ENCODE data around the gene LST1. TPM values are rescaled to one million over a fixed set of nuclear protein-coding genes. Genes with fewer than 3 reads are reported as not detected.

Gene LST1
- total and polyA plus RNA-seq, 2 of the 8 experiments (the other 6 are each of a cell fraction or from before 2014, with no cell fraction given): not detected

GRCh38 chr6:31632279-31632946, 46.3 kb downstream of the LST1 start:
- CTCF ChIA-PET (ENCODE audit: partially characterized antibody): no interaction called here
- TF ChIP-seq BACH1 (IDR thresholded peaks at IDR 0.05; ENCODE audit: low read length): no peak
- no peak for TF ChIP-seq EZH2 (IDR thresholded peaks at IDR 0.05; ENCODE audit: low read depth, low read length, severe bottlenecking)
- TF ChIP-seq BRCA1 (IDR thresholded peaks at IDR 0.05; ENCODE audit: low read depth, low read length): no peak
- peak; percentile 69 for TF ChIP-seq POLR2AphosphoS5 (IDR thresholded peaks at IDR 0.05; ENCODE audit: low read depth, low read length)
- TF ChIP-seq POLR2A (IDR thresholded peaks at IDR 0.05; ENCODE audit: control extremely low read depth in 1 of 2, low read depth in 2 of 2, low read length in 2 of 2): peak in 1 of 2 experiments; percentile 42; a peak in 1 of 3 replicates
- no peak for TF ChIP-seq KDM1A (IDR thresholded peaks at IDR 0.05; ENCODE audit: borderline replicate concordance, low read length)
- Histone ChIP-seq H3K79me2 (ENCODE audit: control insufficient read depth in 1 of 2, insufficient read depth in 2 of 2, low read length in 2 of 2) (no peaks in the 10 kb centered on the region; a peak in 1 of 4 replicates), H3K4me1 (replicated peaks in 1 of 4; ENCODE audit: control insufficient read depth in 3 of 4, insufficient read depth in 4 of 4, low read length in 3 of 4) (no peaks in the 10 kb centered on the region), H3K18ac (ENCODE audit: extremely low read depth, low read length) (no peak overlapping the region), H4K5ac (ENCODE audit: insufficient read length, low read depth, low read length) (no peak overlapping the region), H2AFZ (ENCODE audit: low read length) (no peak overlapping the region), H4K8ac (ENCODE audit: extremely low read depth, insufficient read depth, low read length) (peak overlapping the region; percentile 51; the same call in 1 of the 2 replicates), H3K23me2 (ENCODE audit: low read depth, low read length) (no peaks in the 10 kb centered on the region), H3K23ac (ENCODE audit: insufficient read length) (no peak overlapping the region), H2BK120ac (replicated peaks; ENCODE audit: low read depth, low read length) (no peak overlapping the region), H4K20me1 (replicated peaks in 1 of 2; ENCODE audit: control insufficient read depth in 1 of 2, insufficient read depth in 2 of 2, low read length in 2 of 2) (peaks cover 16 to 22% of the 10 kb centered on the region in 2 experiments), H4K91ac (replicated peaks; ENCODE audit: insufficient read length, low read length) (no peak overlapping the region), H3K36me3 (ENCODE audit: control insufficient read depth in 2 of 4, insufficient read depth in 4 of 4, low read length in 3 of 4) (peaks cover 80 to 100% (median 96%) of the 10 kb centered on the region in 4 experiments), H3K9me3 (ENCODE audit: insufficient read depth in 2 of 2, low read depth in 1 of 2, low read length in 1 of 2) (no peaks in the 10 kb centered on the region), H2BK15ac (ENCODE audit: low read length) (no peak overlapping the region), H3K14ac (ENCODE audit: insufficient read length) (no peak overlapping the region), H3K4ac (replicated peaks; ENCODE audit: insufficient read length, low read depth, low read length) (no peak overlapping the region), H2BK12ac (ENCODE audit: low read depth, low read length) (no peak overlapping the region), H3K27ac (ENCODE audit: low read depth, low read length) (0 out of 2 replicates have a peak overlapping the region, but pooled peaks have one; percentile 23), H2AK5ac (ENCODE audit: low read depth, low read length) (no peak overlapping the region), H3K4me2 (ENCODE audit: insufficient read depth in 1 of 2, low read depth in 2 of 2, low read length in 2 of 2) (no peak overlapping the region), H3K79me1 (ENCODE audit: low read depth, low read length) (peaks cover 11% of the 10 kb centered on the region; the same call in 1 of the 2 replicates), H2BK5ac (ENCODE audit: low read depth, low read length) (no peak overlapping the region), H3K56ac (replicated peaks; ENCODE audit: insufficient read length, low read depth, low read length) (no peak overlapping the region), H2BK20ac (ENCODE audit: low read length) (no peak overlapping the region), H3K4me3 (ENCODE audit: extremely low read depth in 1 of 4, insufficient read depth in 2 of 4, low read depth in 3 of 4, low read length in 4 of 4) (no peak overlapping the region), H3K9ac (replicated peaks in 1 of 4; ENCODE audit: extremely low read depth in 1 of 4, low read depth in 3 of 4, low read length in 3 of 4) (no peak overlapping the region), H3K27me3 (replicated peaks in 1 of 4; ENCODE audit: control insufficient read depth in 3 of 4, extremely low read depth in 1 of 4, insufficient read depth in 3 of 4, low read length in 3 of 4) (no peaks in the 10 kb centered on the region)
- FAIRE-seq (no peak), DNase-seq (ENCODE audit: low read depth in 1 of 2, low spot score in 2 of 2) (no peak)
- POLR2A ChIA-PET (ENCODE audit: partially characterized antibody): interaction anchor here (0.8 to 34.9 kb wide), 4 partner anchors 7 to 59 kb away, joined by 3 to 883 read pairs (median 376); partner anchors contain the start of genes APOM, BAG6, C6orf47 and CSNK2B
- 94% methylated on average over 26 of the region's 26 CpGs; no CpG with 5 or more reads in 1 of the 2 experiments for WGBS, 2 experiments (ENCODE audit: extremely low coverage in 1 of 2, insufficient coverage in 1 of 2, insufficient read length in 1 of 2, insufficient replicate concordance in 2 of 2, low coverage in 1 of 2, low lambda C conversion rate in 2 of 2, missing lambda C conversion rate in 1 of 2)
